MM.1S (cell line): ENCODE data around the gene OLFM1.

Experiments used
- DNase-seq: peaks from one replicate; pipeline ENCODE4 v3.0.0-alpha.2; 2015
- H2AFZ ChIP-seq: fragments of 300-600 bp; sonication (generic); 2 replicates; pipeline ENCODE4 v1.6.0; 2016; ENCODE audit warnings: antibody characterized with exemption, low read length
- H3F3A ChIP-seq: fragments of 300-600 bp; sonication (generic); 2 replicates; pipeline ENCODE4 v1.6.1; 2016; ENCODE audit warnings: mild to moderate bottlenecking, antibody characterized with exemption, low read length, moderate library complexity, mixed read lengths; ENCODE audit not compliant: insufficient read depth
- H3K27ac ChIP-seq: fragments of 300-600 bp; sonication (generic); 2 replicates; pipeline ENCODE4 v1.5.1; 2016; ENCODE audit warnings: mild to moderate bottlenecking, low read length
- H3K27me3 ChIP-seq: fragments of 300-600 bp; sonication (generic); replicated peaks from 2 replicates; pipeline ENCODE4 v1.6.0; 2016; ENCODE audit warnings: low read length; ENCODE audit not compliant: insufficient read depth
- H3K36me3 ChIP-seq: fragments of 300-600 bp; sonication (generic); replicated peaks from 2 replicates; pipeline ENCODE4 v1.6.1; 2016; ENCODE audit warnings: mild to moderate bottlenecking, low read length, mixed read lengths; ENCODE audit not compliant: insufficient read depth
- H3K4me1 ChIP-seq: fragments of 300-600 bp; sonication (generic); 2 replicates; pipeline ENCODE4 v1.6.1; 2016; ENCODE audit warnings: low read length, mixed read lengths
- H3K4me2 ChIP-seq: fragments of 300-600 bp; sonication (generic); 2 replicates; pipeline ENCODE4 v1.6.0; 2016; ENCODE audit warnings: low read depth, low read length
- H3K4me3 ChIP-seq: fragments of 300-600 bp; sonication (generic); 2 replicates; pipeline ENCODE4 v1.5.1; 2016; ENCODE audit warnings: low read length, mixed read lengths
- H3K79me2 ChIP-seq: fragments of 300-600 bp; sonication (generic); 2 replicates; pipeline ENCODE4 v1.6.1; 2016; ENCODE audit warnings: mixed run types, low read length, mixed read lengths
- H3K9ac ChIP-seq: fragments of 300-600 bp; sonication (generic); 2 replicates; pipeline ENCODE4 v1.6.1; 2016; ENCODE audit warnings: low read length, mixed read lengths
- H3K9me2 ChIP-seq: fragments of 300-600 bp; sonication (generic); replicated peaks from 2 replicates; pipeline ENCODE4 v1.6.1; 2016; ENCODE audit warnings: mild to moderate bottlenecking, low read length, mixed read lengths; ENCODE audit not compliant: insufficient read depth
- H3K9me3 ChIP-seq: fragments of 300-600 bp; sonication (generic); replicated peaks from 2 replicates; pipeline ENCODE4 v1.6.1; 2016; ENCODE audit warnings: mild to moderate bottlenecking, low read length, mixed read lengths; ENCODE audit not compliant: insufficient read depth
- H4K20me1 ChIP-seq: fragments of 300-600 bp; sonication (generic); 2 replicates; pipeline ENCODE4 v1.6.1; 2016; ENCODE audit warnings: mild to moderate bottlenecking, low read length, moderate library complexity, mixed read lengths; ENCODE audit not compliant: insufficient read depth
- EZH2 ChIP-seq: fragments of 300-600 bp; sonication (generic); optimal IDR thresholded peaks from 2 replicates; pipeline ENCODE3; 2017; ENCODE audit warnings: low read depth, mild to moderate bottlenecking, antibody characterized with exemption, low read length, mixed read lengths
- EZH2phosphoT487 ChIP-seq: fragments of 300-600 bp; sonication (generic); IDR thresholded peaks from 2 replicates; pipeline ENCODE4 v1.6.1; 2018; ENCODE audit warnings: antibody characterized with exemption, low read length
- TF ChIP-seq, protein P1 (sequence below): fragments of 300-600 bp; sonication (generic); IDR thresholded peaks from 2 replicates; pipeline ENCODE4 v1.5.1; 2016; ENCODE audit warnings: antibody characterized with exemption, low read length, mixed read lengths

The OLFM1 gene

DNA sequence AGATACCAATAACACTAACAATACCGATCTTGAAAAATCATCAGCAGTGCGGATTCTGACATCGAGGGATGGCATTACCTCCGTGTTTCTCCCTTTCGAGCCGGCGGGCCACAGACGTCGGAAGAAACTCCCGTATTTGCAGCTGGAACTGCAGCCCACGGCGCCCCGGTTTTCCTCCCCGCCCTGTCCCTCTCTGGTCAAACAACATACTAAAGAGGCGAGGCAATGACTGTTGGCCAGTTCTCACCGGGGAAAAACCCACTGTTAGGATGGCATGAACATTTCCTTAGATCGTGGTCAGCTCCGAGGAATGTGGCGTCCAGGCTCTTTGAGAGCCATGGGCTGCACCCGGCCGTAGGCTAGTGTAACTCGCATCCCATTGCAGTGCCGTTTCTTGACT is 32.8 kb downstream of the OLFM1 start:
- no peaks in the 10 kb centered on the region for H3F3A ChIP-seq
- no peaks in the 10 kb centered on the region for H3K36me3 ChIP-seq
- DNase-seq, result no peak
- H3K4me1 ChIP-seq, result no peaks in the 10 kb centered on the region
- H3K9me3 ChIP-seq, result no peaks in the 10 kb centered on the region
- TF ChIP-seq, protein P1, sequence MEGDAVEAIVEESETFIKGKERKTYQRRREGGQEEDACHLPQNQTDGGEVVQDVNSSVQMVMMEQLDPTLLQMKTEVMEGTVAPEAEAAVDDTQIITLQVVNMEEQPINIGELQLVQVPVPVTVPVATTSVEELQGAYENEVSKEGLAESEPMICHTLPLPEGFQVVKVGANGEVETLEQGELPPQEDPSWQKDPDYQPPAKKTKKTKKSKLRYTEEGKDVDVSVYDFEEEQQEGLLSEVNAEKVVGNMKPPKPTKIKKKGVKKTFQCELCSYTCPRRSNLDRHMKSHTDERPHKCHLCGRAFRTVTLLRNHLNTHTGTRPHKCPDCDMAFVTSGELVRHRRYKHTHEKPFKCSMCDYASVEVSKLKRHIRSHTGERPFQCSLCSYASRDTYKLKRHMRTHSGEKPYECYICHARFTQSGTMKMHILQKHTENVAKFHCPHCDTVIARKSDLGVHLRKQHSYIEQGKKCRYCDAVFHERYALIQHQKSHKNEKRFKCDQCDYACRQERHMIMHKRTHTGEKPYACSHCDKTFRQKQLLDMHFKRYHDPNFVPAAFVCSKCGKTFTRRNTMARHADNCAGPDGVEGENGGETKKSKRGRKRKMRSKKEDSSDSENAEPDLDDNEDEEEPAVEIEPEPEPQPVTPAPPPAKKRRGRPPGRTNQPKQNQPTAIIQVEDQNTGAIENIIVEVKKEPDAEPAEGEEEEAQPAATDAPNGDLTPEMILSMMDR, result no peak
- TF ChIP-seq EZH2phosphoT487 (no peak), EZH2 (no peak)
- no peak overlapping the region for H2AFZ ChIP-seq
- no peak overlapping the region for H3K4me3 ChIP-seq
- H3K9me2 ChIP-seq, result no peaks in the 10 kb centered on the region
- H3K27me3 ChIP-seq, result peaks cover 86% of the 10 kb centered on the region
- H3K79me2 ChIP-seq, result no peaks in the 10 kb centered on the region
- H3K9ac ChIP-seq, result no peak overlapping the region
- no peak overlapping the region for H3K27ac ChIP-seq
- H3K4me2 ChIP-seq, result no peak overlapping the region
- H4K20me1 ChIP-seq, result no peaks in the 10 kb centered on the region

- no peaks in the 10 kb centered on the region for H3F3A ChIP-seq
- TF ChIP-seq EZH2 (no peak), EZH2phosphoT487 (no peak)
- TF ChIP-seq, protein P1, result no peak
Measured at GRCh38 chr9:135122316-135122715, 34.8 kb downstream of the OLFM1 start.

DNA sequence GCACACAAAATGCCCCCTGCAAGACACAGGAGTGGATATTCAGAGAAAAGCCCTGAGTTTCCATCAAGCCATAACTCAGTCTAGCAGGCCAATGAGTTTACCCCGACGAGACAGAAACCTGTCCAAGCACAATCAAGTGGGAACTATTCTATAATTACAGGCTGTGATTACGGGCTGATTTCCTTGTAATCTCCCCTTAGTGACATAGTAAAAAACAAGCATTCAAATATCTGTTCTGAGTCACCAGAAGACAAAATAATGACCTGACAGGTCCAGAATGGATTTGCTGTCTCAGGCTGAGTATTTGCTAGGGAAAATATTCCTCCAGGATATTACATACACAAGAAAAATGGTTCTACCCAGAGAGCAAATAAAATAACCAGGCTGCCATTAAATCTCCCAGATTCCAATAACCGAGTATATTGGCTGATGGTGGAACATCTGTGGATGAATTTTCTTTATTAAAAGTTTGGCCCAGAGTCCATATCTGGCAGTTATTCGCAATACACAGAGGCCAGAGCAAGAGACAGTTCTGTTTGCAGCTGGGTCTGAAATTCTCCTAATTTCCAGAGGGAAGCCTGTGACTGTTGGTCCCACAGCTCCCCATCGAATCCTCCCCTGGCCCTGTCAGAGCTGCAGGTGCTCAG is 35.8 kb downstream of the OLFM1 start:
- H3K27ac ChIP-seq, result no peak overlapping the region
- H3F3A ChIP-seq, result no peaks in the 10 kb centered on the region
- H3K9ac ChIP-seq, result no peak overlapping the region
- H3K79me2 ChIP-seq, result no peaks in the 10 kb centered on the region
- DNase-seq, result no peak
- no peak overlapping the region for H3K4me2 ChIP-seq
- H3K36me3 ChIP-seq, result no peaks in the 10 kb centered on the region
- H3K9me2 ChIP-seq, result no peaks in the 10 kb centered on the region
- TF ChIP-seq EZH2, result no peak
- TF ChIP-seq, protein P1, result no peak
- TF ChIP-seq EZH2phosphoT487, result no peak
- H3K9me3 ChIP-seq, result no peaks in the 10 kb centered on the region
- H2AFZ ChIP-seq, result no peak overlapping the region
- peaks cover 87% of the 10 kb centered on the region for H3K27me3 ChIP-seq
- no peaks in the 10 kb centered on the region for H4K20me1 ChIP-seq
- H3K4me3 ChIP-seq, result no peak overlapping the region
- no peaks in the 10 kb centered on the region for H3K4me1 ChIP-seq

More at GRCh38 chr9:135122316-135122715, 34.8 kb downstream of the OLFM1 start:
- Histone ChIP-seq H3K4me3 (no peak overlapping the region), H4K20me1 (no peaks in the 10 kb centered on the region), H3K4me2 (no peak overlapping the region), H3K36me3 (no peaks in the 10 kb centered on the region), H3K4me1 (no peaks in the 10 kb centered on the region), H2AFZ (no peak overlapping the region), H3K27ac (no peak overlapping the region), H3K9ac (no peak overlapping the region), H3K27me3 (peaks cover 83% of the 10 kb centered on the region), H3K79me2 (no peaks in the 10 kb centered on the region), H3K9me3 (no peaks in the 10 kb centered on the region), H3K9me2 (no peaks in the 10 kb centered on the region)
- no peak for DNase-seq
